HepG2 (cell line): ENCODE results near the gene GRM4.

Experiments
- ZNF224 ChIP-seq: sonication (generic); formaldehyde crosslinking; IDR thresholded peaks from 2 replicates; pipeline ENCODE4 v1.5.0; 2020; ENCODE audit warnings: mild to moderate bottlenecking, missing genetic modification reagents
- ZNF256 ChIP-seq: sonication (generic); formaldehyde crosslinking; conservative IDR thresholded peaks from 2 replicates; pipeline ENCODE4 v1.4.0; 2020; ENCODE audit warnings: missing genetic modification reagents

- TF ChIP-seq ZNF224 (CRISPR knock-in tag), result no peak
- TF ChIP-seq ZNF256 (CRISPR knock-in tag), result no peak
These were observed 110.1 kb downstream of the GRM4 start for GRCh38 chr6:34035704-34036356.
